HepG2 (cell line): ENCODE measurements around the gene UTS2R. TPM values are rescaled to one million over a fixed set of nuclear protein-coding genes. Genes with fewer than 3 reads are reported as not detected.
A peak's percentile ranks its signal among the peaks of the same experiment; 100 is the strongest.

Source experiments
- BHLHE40 ChIP-seq: IDR thresholded peaks from 2 replicates; pipeline ENCODE4 v1.6.1; 2011; ENCODE audit warnings: low read length, improper control_type of control experiment
- EED ChIP-seq: sonication (generic); formaldehyde crosslinking; IDR thresholded peaks from 2 replicates; pipeline ENCODE4 v1.5.0; 2020; ENCODE audit warnings: mild to moderate bottlenecking, missing genetic modification reagents
- HNRNPK ChIP-seq: fragments of 200-400 bp; formaldehyde crosslinking; IDR thresholded peaks from 2 replicates; pipeline ENCODE4 v1.6.1; 2018; ENCODE audit warnings: low read length, low read depth, moderate library complexity, mild to moderate bottlenecking; ENCODE audit not compliant: poor library complexity, severe bottlenecking
- KDM1A ChIP-seq: IDR thresholded peaks from 2 replicates; pipeline ENCODE4 v1.6.1; 2016; ENCODE audit warnings: missing compliant biosample characterization
- KDM3A ChIP-seq: IDR thresholded peaks from 2 replicates; pipeline ENCODE4 v1.6.1; 2018; ENCODE audit warnings: low read depth, missing compliant biosample characterization
- MIER3 ChIP-seq: IDR thresholded peaks from 2 replicates; pipeline ENCODE4 v1.6.1; 2016; ENCODE audit warnings: missing compliant biosample characterization, borderline replicate concordance
- PHF5A ChIP-seq: IDR thresholded peaks from one replicate; pipeline ENCODE4 v1.6.1; 2018; ENCODE audit warnings: low read depth, missing genetic modification reagents; ENCODE audit not compliant: unreplicated experiment
- PRPF4 ChIP-seq: fragments of 200-400 bp; formaldehyde crosslinking; IDR thresholded peaks from 2 replicates; pipeline ENCODE4 v1.6.1; 2016; ENCODE audit warnings: low read length, low read depth; ENCODE audit not compliant: poor library complexity, severe bottlenecking
- RBAK ChIP-seq: sonication (generic); formaldehyde crosslinking; IDR thresholded peaks from 2 replicates; pipeline ENCODE4 v1.5.1; 2020; ENCODE audit warnings: mild to moderate bottlenecking, missing genetic modification reagents
- STAG1 ChIP-seq: sonication (generic); formaldehyde crosslinking; IDR thresholded peaks from 2 replicates; pipeline ENCODE4 v1.4.0; 2020; ENCODE audit warnings: missing genetic modification reagents
- THYN1 ChIP-seq: sonication (generic); formaldehyde crosslinking; IDR thresholded peaks from 2 replicates; pipeline ENCODE4 v1.8.1; 2023; ENCODE audit warnings: low read depth, mild to moderate bottlenecking, moderate library complexity, missing genetic modification reagents, borderline replicate concordance
- WIZ ChIP-seq: sonication (generic); formaldehyde crosslinking; IDR thresholded peaks from 2 replicates; pipeline ENCODE4 v1.5.1; 2020; ENCODE audit warnings: mild to moderate bottlenecking, missing genetic modification reagents
- ZC3H13 ChIP-seq: sonication (generic); formaldehyde crosslinking; IDR thresholded peaks from 2 replicates; pipeline ENCODE4 v1.8.1; 2023; ENCODE audit warnings: mild to moderate bottlenecking, missing genetic modification reagents, moderate library complexity
- ZNF274 ChIP-seq: sonication (generic); formaldehyde crosslinking; IDR thresholded peaks from 2 replicates; pipeline ENCODE4 v1.5.1; 2020; ENCODE audit warnings: mild to moderate bottlenecking, missing genetic modification reagents
- ZNF577 ChIP-seq: sonication (generic); formaldehyde crosslinking; IDR thresholded peaks from 2 replicates; pipeline ENCODE4 v1.4.0; 2020; ENCODE audit warnings: mild to moderate bottlenecking, low read depth, missing genetic modification reagents, borderline replicate concordance
- ZNF660 ChIP-seq: sonication (generic); formaldehyde crosslinking; IDR thresholded peaks from 2 replicates; pipeline ENCODE4 v1.5.1; 2020; ENCODE audit warnings: mild to moderate bottlenecking, low read depth, missing genetic modification reagents, borderline replicate concordance
- ZNF780A ChIP-seq: sonication (generic); formaldehyde crosslinking; IDR thresholded peaks from 2 replicates; pipeline ENCODE4 v1.8.0; 2022; ENCODE audit warnings: mild to moderate bottlenecking, missing genetic modification reagents, moderate library complexity
- ZNF878 ChIP-seq: sonication (generic); formaldehyde crosslinking; IDR thresholded peaks from 2 replicates; pipeline ENCODE4 v1.8.1; 2023; ENCODE audit warnings: mild to moderate bottlenecking, missing genetic modification reagents, moderate library complexity
- ZSCAN29 ChIP-seq: sonication (generic); formaldehyde crosslinking; conservative IDR thresholded peaks from 2 replicates; pipeline ENCODE4 v1.4.0; 2020; ENCODE audit warnings: mild to moderate bottlenecking, missing genetic modification reagents
- ZSCAN31 ChIP-seq: sonication (generic); formaldehyde crosslinking; IDR thresholded peaks from 2 replicates; pipeline ENCODE4 v1.5.0; 2020; ENCODE audit warnings: low read depth, mild to moderate bottlenecking, missing genetic modification reagents
- polyA plus RNA-seq, 8 experiments: library from polyadenylated mRNA; depleted of rRNA in 3 of 8; stranded (reverse) in 7 of 8; unstranded in 1 of 8; fragments of >200 nt; fragmentation: Illumina TruSeq in 4 of 8; extraction: Trizol in 4 of 8; gene quantifications; 2 replicates each; pipeline versions ENCODE4 v1.2.1 to v1.2.3, GENCODE V29; 2011 to 2016; ENCODE audit warnings: low read depth in 4 of 8, missing spikeins in 1 of 8, mixed read lengths in 1 of 8; ENCODE audit not compliant: insufficient read depth in 1 of 8
- total RNA-seq, 5 experiments: library from RNA; depleted of rRNA; stranded (reverse); fragments of >200 nt; fragmentation: Illumina TruSeq; extraction: Trizol; gene quantifications; 2 replicates each; pipeline ENCODE4 v1.2.3, GENCODE V29; 2016; ENCODE audit warnings: low read depth in 1 of 5
- TF ChIP-seq, protein P1 (sequence below): sonication (generic); formaldehyde crosslinking; IDR thresholded peaks from 2 replicates; pipeline ENCODE4 v1.5.1; 2020; ENCODE audit warnings: mild to moderate bottlenecking, missing genetic modification reagents, moderate library complexity
- TF ChIP-seq, protein P2 (sequence below): sonication (generic); formaldehyde crosslinking; conservative IDR thresholded peaks from 2 replicates; pipeline ENCODE4 v1.4.0; 2020; ENCODE audit warnings: missing genetic modification reagents

The UTS2R gene
- total and polyA plus RNA-seq, 2 of the 13 experiments (the other 11 are each of a cell fraction or from before 2014, with no cell fraction given) = 0.13 to 0.15 TPM

DNA sequence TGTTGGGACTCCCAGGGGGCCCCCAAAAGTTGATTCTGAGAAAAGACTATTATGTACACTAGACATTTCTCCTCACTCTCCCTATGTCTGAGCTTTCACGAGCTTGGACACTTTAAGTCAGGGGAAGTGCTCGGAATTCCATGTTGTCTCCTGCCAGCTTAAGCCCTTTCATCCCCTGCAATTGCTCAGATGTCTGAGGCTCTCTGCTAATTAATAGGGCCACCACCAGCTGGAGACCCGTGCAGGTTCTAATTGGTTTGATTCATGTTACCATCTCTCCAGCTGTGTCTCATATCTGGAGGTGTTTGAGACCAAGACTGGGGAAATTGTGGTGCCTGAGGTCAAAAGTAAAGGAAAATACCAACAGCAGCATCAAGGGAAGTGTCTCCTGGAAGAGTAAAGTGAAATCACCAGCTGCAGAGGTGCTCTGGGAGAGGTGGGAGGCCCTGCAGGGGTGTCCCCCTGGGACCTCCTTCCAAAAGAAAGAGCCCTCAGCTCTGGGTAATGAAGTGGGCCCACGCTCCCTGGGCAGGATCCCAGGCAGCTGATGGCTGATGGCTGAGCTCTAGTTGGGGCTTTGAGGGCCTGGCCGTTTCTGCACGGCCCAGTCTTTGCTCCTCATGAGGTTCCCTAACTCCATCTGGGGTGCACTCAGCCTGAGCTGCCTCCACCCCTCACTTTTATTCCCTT lies 5.8 kb upstream of the UTS2R start (continued):
- TF ChIP-seq KDM1A (CRISPR knock-in tag) (no peak), MIER3 (CRISPR knock-in tag) (no peak), BHLHE40 (no peak), ZNF660 (CRISPR knock-in tag) (no peak), ZNF577 (no peak), ZSCAN29 (no peak), WIZ (CRISPR knock-in tag) (no peak), THYN1 (CRISPR knock-in tag) (no peak), ZNF780A (no peak), ZNF274 (CRISPR knock-in tag) (no peak; the same call in 1 of the 2 replicates), EED (CRISPR knock-in tag) (no peak), PHF5A (CRISPR knock-in tag) (no peak), KDM3A (CRISPR knock-in tag) (no peak), PRPF4 (no peak), ZSCAN31 (CRISPR knock-in tag) (no peak), ZNF878 (CRISPR knock-in tag) (no peak), ZC3H13 (0 out of 2 replicates have a peak, but pooled peaks have one; percentile 33), HNRNPK (no peak), RBAK (CRISPR knock-in tag) (no peak), STAG1 (CRISPR knock-in tag) (no peak)
- TF ChIP-seq, protein P1, sequence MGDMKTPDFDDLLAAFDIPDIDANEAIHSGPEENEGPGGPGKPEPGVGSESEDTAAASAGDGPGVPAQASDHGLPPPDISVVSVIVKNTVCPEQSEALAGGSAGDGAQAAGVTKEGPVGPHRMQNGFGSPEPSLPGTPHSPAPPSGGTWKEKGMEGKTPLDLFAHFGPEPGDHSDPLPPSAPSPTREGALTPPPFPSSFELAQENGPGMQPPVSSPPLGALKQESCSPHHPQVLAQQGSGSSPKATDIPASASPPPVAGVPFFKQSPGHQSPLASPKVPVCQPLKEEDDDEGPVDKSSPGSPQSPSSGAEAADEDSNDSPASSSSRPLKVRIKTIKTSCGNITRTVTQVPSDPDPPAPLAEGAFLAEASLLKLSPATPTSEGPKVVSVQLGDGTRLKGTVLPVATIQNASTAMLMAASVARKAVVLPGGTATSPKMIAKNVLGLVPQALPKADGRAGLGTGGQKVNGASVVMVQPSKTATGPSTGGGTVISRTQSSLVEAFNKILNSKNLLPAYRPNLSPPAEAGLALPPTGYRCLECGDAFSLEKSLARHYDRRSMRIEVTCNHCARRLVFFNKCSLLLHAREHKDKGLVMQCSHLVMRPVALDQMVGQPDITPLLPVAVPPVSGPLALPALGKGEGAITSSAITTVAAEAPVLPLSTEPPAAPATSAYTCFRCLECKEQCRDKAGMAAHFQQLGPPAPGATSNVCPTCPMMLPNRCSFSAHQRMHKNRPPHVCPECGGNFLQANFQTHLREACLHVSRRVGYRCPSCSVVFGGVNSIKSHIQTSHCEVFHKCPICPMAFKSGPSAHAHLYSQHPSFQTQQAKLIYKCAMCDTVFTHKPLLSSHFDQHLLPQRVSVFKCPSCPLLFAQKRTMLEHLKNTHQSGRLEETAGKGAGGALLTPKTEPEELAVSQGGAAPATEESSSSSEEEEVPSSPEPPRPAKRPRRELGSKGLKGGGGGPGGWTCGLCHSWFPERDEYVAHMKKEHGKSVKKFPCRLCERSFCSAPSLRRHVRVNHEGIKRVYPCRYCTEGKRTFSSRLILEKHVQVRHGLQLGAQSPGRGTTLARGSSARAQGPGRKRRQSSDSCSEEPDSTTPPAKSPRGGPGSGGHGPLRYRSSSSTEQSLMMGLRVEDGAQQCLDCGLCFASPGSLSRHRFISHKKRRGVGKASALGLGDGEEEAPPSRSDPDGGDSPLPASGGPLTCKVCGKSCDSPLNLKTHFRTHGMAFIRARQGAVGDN (CRISPR knock-in tag) = peak; percentile 25; the same call in 1 of the 2 replicates
- TF ChIP-seq, protein P2, sequence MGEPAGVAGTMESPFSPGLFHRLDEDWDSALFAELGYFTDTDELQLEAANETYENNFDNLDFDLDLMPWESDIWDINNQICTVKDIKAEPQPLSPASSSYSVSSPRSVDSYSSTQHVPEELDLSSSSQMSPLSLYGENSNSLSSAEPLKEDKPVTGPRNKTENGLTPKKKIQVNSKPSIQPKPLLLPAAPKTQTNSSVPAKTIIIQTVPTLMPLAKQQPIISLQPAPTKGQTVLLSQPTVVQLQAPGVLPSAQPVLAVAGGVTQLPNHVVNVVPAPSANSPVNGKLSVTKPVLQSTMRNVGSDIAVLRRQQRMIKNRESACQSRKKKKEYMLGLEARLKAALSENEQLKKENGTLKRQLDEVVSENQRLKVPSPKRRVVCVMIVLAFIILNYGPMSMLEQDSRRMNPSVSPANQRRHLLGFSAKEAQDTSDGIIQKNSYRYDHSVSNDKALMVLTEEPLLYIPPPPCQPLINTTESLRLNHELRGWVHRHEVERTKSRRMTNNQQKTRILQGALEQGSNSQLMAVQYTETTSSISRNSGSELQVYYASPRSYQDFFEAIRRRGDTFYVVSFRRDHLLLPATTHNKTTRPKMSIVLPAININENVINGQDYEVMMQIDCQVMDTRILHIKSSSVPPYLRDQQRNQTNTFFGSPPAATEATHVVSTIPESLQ (CRISPR knock-in tag) = no peak
